SK-N-SH treated with all-trans-retinoic acid at 6 μM for 48 hours (cell line): Measurements from ENCODE around the gene FEM1A.
"Not testable (repeated sequence)": the region's sequence is repeated elsewhere in the genome, so short reads cannot be mapped to it uniquely, and the experiment has no call there.

Experiments
- BACH2 ChIP-seq: fragments of 250-450 bp; sonication (Bioruptor Pico); IDR thresholded peaks from 2 replicates; pipeline ENCODE4 v1.9.0; 2021; ENCODE audit warnings: mild to moderate bottlenecking, borderline replicate concordance
- GLIS3 ChIP-seq: fragments of 250-450 bp; sonication (Bioruptor Pico); IDR thresholded peaks from 2 replicates; pipeline ENCODE4 v1.5.0; 2020; ENCODE audit warnings: mild to moderate bottlenecking, moderate library complexity
- ZFP30 ChIP-seq: fragments of 450-650 bp; formaldehyde crosslinking; IDR thresholded peaks from 2 replicates; pipeline ENCODE4 v1.5.0; 2022; ENCODE audit warnings: mild to moderate bottlenecking, moderate library complexity

DNA sequence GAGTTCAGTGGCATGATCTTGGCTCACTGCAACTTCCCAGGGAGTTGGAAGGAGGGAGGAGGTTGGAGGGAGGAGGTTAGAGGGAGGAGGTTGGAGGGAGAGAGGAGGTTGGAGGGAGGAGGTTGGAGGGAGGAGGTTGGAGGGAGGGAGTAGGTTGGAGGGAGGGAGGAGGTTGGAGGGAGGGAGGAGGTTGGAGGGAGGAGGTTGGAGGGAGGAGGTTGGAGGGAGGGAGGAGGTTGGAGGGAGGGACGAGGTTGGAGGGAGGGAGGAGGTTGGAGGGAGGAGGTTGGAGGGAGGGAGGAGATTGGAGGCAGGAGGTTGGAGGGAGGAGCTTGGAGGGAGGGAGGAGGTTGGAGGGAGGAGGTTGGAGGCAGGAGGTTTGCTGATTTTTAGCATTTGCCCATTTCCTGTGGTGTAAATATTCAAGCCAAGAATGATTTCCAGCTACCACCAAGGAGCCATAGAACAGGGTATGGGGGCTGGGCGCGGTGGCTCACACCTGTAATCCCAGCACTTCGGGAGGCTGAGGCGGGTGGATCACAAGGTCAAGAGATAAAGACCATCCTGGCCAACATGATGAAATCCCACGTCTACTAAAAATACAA lies 5.0 kb upstream of the FEM1A start:
- not testable (repeated sequence) for TF ChIP-seq ZFP30 (CRISPR knock-in tag); GLIS3 (CRISPR knock-in tag); BACH2
